Measurements from ENCODE around the gene HYAL3. TPM values are rescaled to one million over a fixed set of nuclear protein-coding genes. Genes with fewer than 3 reads are reported as not detected.

Gene HYAL3
- total RNA-seq, 2 donors from 2014 or later = 0.74 to 3.5 TPM

- DNase-seq (ENCODE audit: low spot score) = no peak
- no peak for TF ChIP-seq CTCF (IDR thresholded peaks at IDR 0.05)
- H3K36me3 ChIP-seq = no peaks in the 10 kb centered on the region
- H3K27ac ChIP-seq = peak overlapping the region; percentile 71 to 87
- H3K4me3 ChIP-seq = no peak overlapping the region
- no peaks in the 10 kb centered on the region for H3K27me3 ChIP-seq
- peaks cover 0 to 45% of the 10 kb centered on the region in 2 donors for H3K4me1 ChIP-seq
- no peaks in the 10 kb centered on the region for H3K9me3 ChIP-seq
Observed at GRCh38 chr3:50278123-50278879, 20.9 kb downstream of the HYAL3 start.

GRCh38 chr3:50276762-50277101 lies 22.5 kb downstream of the HYAL3 start:
- Histone ChIP-seq H3K4me3 (no peak overlapping the region), H3K4me1 (peaks cover 0 to 53% of the 10 kb centered on the region in 2 donors), H3K27me3 (no peaks in the 10 kb centered on the region), H3K9me3 (no peaks in the 10 kb centered on the region), H3K27ac (no peak overlapping the region), H3K36me3 (no peaks in the 10 kb centered on the region)
- no peak for DNase-seq (ENCODE audit: low spot score)
- TF ChIP-seq CTCF (IDR thresholded peaks at IDR 0.05) = no peak

GRCh38 chr3:50275996-50276761 lies 23.0 kb downstream of the HYAL3 start:
- no peaks in the 10 kb centered on the region for H3K36me3 ChIP-seq
- H3K27me3 ChIP-seq = no peaks in the 10 kb centered on the region
- no peak overlapping the region for H3K27ac ChIP-seq
- no peak overlapping the region for H3K4me3 ChIP-seq
- H3K9me3 ChIP-seq = no peaks in the 10 kb centered on the region
- no peak for TF ChIP-seq CTCF (IDR thresholded peaks at IDR 0.05)
- peaks cover 0 to 53% of the 10 kb centered on the region in 2 donors for H3K4me1 ChIP-seq
- DNase-seq (ENCODE audit: low spot score) = no peak

- peaks cover 0 to 57% of the 10 kb centered on the region in 2 donors for H3K4me1 ChIP-seq
- TF ChIP-seq CTCF (IDR thresholded peaks at IDR 0.05) = no peak
- no peak for DNase-seq (ENCODE audit: low spot score)
Observed at GRCh38 chr3:50275141-50275995, 23.8 kb downstream of the HYAL3 start.

GRCh38 chr3:50274371-50275104 lies 24.7 kb downstream of the HYAL3 start:
- Histone ChIP-seq H3K4me3 (no peak overlapping the region), H3K36me3 (no peaks in the 10 kb centered on the region), H3K4me1 (peaks cover 0 to 62% of the 10 kb centered on the region in 2 donors), H3K27ac (no peak overlapping the region), H3K9me3 (no peaks in the 10 kb centered on the region), H3K27me3 (no peaks in the 10 kb centered on the region)
- TF ChIP-seq CTCF (IDR thresholded peaks at IDR 0.05) = peak; percentile 68 to 78
- DNase-seq (ENCODE audit: low spot score) = no peak

More at GRCh38 chr3:50275141-50275995, 23.8 kb downstream of the HYAL3 start:
- Histone ChIP-seq H3K27ac (no peak overlapping the region), H3K4me3 (peak overlapping the region in 1 of 2 donors; percentile 6), H3K27me3 (no peaks in the 10 kb centered on the region), H3K9me3 (no peaks in the 10 kb centered on the region), H3K36me3 (no peaks in the 10 kb centered on the region)

Measured in right atrium auricular region (tissue), 2 donors.